PC-9 (cell line): ENCODE measurements around the gene GPR68. TPM values are rescaled to one million over a fixed set of nuclear protein-coding genes. Genes with fewer than 3 reads are reported as not detected.

Experiments
- BruUV-seq: library from RNA; stranded (reverse); fragments of 400-500 nt; replicated peaks from 2 replicates; lab custom pipeline; 2021; lab: Mats Ljungman, UMichigan
- CTCF ChIA-PET: fragments of 300-600 bp; sonication (Branson Sonifier 250); formaldehyde crosslinking; loops from one replicate; lab custom pipeline; 2022; ENCODE audit warnings: antibody characterized with exemption; lab: Charles Lee
- POLR2A ChIA-PET: fragments of 300-600 bp; sonication (Branson Sonifier 250); formaldehyde crosslinking; loops from one replicate; lab custom pipeline; 2022; ENCODE audit warnings: antibody characterized with exemption; ENCODE audit not compliant: unreplicated experiment; lab: Charles Lee
- DNase-seq, 2 experiments: peaks; one replicate each; pipeline versions ENCODE4 v3.0.0 to v3.0.0-alpha.2; 2015 to 2022; ENCODE audit warnings: mixed read lengths in 1 of 2
- H2AFZ ChIP-seq: fragments of 200-600 bp; sonication (generic); 2 replicates; pipeline ENCODE4 v1.8.1; 2017; ENCODE audit warnings: antibody characterized with exemption
- H3F3A ChIP-seq: fragments of 200-600 bp; sonication (generic); 2 replicates; pipeline ENCODE4 v1.8.1; 2017; ENCODE audit warnings: antibody characterized with exemption, mild to moderate bottlenecking, low read depth; ENCODE audit not compliant: insufficient read depth
- H3K27ac ChIP-seq: fragments of 200-600 bp; sonication (generic); 2 replicates; pipeline ENCODE4 v1.6.1; 2016; ENCODE audit warnings: mixed run types
- H3K27me3 ChIP-seq: fragments of 200-600 bp; sonication (generic); 2 replicates; pipeline ENCODE4 v1.6.1; 2016; ENCODE audit warnings: low read depth, mixed run types; ENCODE audit not compliant: insufficient read depth
- H3K36me3 ChIP-seq: fragments of 200-600 bp; sonication (generic); 2 replicates; pipeline ENCODE4 v1.6.1; 2016; ENCODE audit warnings: low read depth, mixed run types
- H3K4me1 ChIP-seq: fragments of 200-600 bp; sonication (generic); replicated peaks from 2 replicates; pipeline ENCODE4 v1.6.1; 2016; ENCODE audit warnings: mixed run types; ENCODE audit not compliant: insufficient read depth
- H3K4me2 ChIP-seq: fragments of 200-600 bp; sonication (generic); 2 replicates; pipeline ENCODE4 v1.6.1; 2017; ENCODE audit warnings: mixed run types
- H3K4me3 ChIP-seq: fragments of 200-600 bp; sonication (generic); 2 replicates; pipeline ENCODE4 v1.6.1; 2016; ENCODE audit warnings: mixed run types
- H3K79me2 ChIP-seq: fragments of 200-600 bp; sonication (generic); 2 replicates; pipeline ENCODE4 v1.6.1; 2017; ENCODE audit warnings: low read depth, mixed run types
- H3K9me2 ChIP-seq: fragments of 200-600 bp; sonication (generic); 2 replicates; pipeline ENCODE4 v1.8.1; 2017; ENCODE audit warnings: mild to moderate bottlenecking; ENCODE audit not compliant: insufficient read depth
- H3K9me3 ChIP-seq: fragments of 200-600 bp; sonication (generic); 2 replicates; pipeline ENCODE4 v1.8.1; 2016; ENCODE audit warnings: low read depth; ENCODE audit not compliant: insufficient read depth
- H4K20me1 ChIP-seq: fragments of 200-600 bp; sonication (generic); 2 replicates; pipeline ENCODE4 v1.8.1; 2017; ENCODE audit not compliant: insufficient read depth
- CTCF ChIP-seq: fragments of 200-600 bp; sonication (generic); conservative IDR thresholded peaks from 2 replicates; pipeline ENCODE4 v1.6.1; 2017; ENCODE audit warnings: mixed run types, antibody characterized with exemption, mild to moderate bottlenecking, moderate library complexity
- EZH2 ChIP-seq: fragments of 200-600 bp; sonication (generic); IDR thresholded peaks from 2 replicates; pipeline ENCODE4 v1.8.0; 2017; ENCODE audit warnings: antibody characterized with exemption, low read depth
- intact Hi-C: fragments of 100-400 bp; cut with micrococcal nuclease; formaldehyde crosslinking; loops from one replicate; pipeline ENCODE4 v1.10.0; 2022; ENCODE audit not compliant: unreplicated experiment
- total RNA-seq: library from RNA; stranded (reverse); gene quantifications from 2 replicates; pipeline ENCODE4 v1.2.3, GENCODE V29; 2021

The GPR68 gene
- total RNA-seq, 1 experiment from 2014 or later: not detected

DNA sequence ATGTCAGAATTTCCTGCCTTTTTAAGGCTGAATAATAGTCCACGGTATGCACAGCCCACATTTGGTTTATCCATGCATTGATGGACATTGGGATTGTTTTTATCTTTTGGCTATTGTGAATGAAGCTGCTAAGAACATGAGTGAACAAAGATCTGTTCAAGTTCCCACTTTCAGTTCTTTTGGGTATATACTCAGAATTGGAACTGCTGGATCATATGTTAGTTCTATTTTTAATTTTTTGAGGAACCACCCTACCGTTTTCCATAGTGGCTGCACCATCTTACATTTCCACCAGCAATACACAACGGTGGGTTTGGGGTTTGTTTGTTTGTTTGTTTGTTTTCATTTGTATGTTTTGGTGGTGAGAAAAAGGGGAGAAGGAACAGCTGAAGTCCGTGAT, 6.4 kb downstream of the GPR68 start:
- Histone ChIP-seq H3K4me3 (no peak overlapping the region), H2AFZ (no peak overlapping the region), H3K27ac (no peak overlapping the region), H3K9me3 (no peaks in the 10 kb centered on the region), H3K36me3 (no peaks in the 10 kb centered on the region), H3K27me3 (0 out of 2 replicates have a peak, but pooled peaks cover 3% of the 10 kb centered on the region), H3K4me1 (no peaks in the 10 kb centered on the region), H3K4me2 (no peak overlapping the region), H3K79me2 (no peaks in the 10 kb centered on the region), H3K9me2 (no peaks in the 10 kb centered on the region), H4K20me1 (no peaks in the 10 kb centered on the region), H3F3A (no peaks in the 10 kb centered on the region)
- DNase-seq: no peak
- no peak for TF ChIP-seq CTCF
- no peak for TF ChIP-seq EZH2
- BruUV-seq: no TSS peak
- ChIA-PET POLR2A (no interaction called here), CTCF (no interaction called here)
- intact Hi-C loops: no loop called here

GRCh38 chr14:91237219-91237618, 7.3 kb downstream of the GPR68 start:
- Histone ChIP-seq H3K27ac (no peak overlapping the region), H3K4me3 (no peak overlapping the region), H3K4me2 (no peak overlapping the region), H3K4me1 (no peaks in the 10 kb centered on the region), H3K27me3 (0 out of 2 replicates have a peak, but pooled peaks cover 3% of the 10 kb centered on the region), H2AFZ (no peak overlapping the region), H3F3A (no peaks in the 10 kb centered on the region), H3K36me3 (no peaks in the 10 kb centered on the region), H3K79me2 (no peaks in the 10 kb centered on the region), H3K9me3 (no peaks in the 10 kb centered on the region), H3K9me2 (no peaks in the 10 kb centered on the region), H4K20me1 (no peaks in the 10 kb centered on the region)
- no peak for DNase-seq
- no TSS peak for BruUV-seq
- CTCF ChIA-PET: no interaction called here
- TF ChIP-seq CTCF (no peak), EZH2 (no peak)
- intact Hi-C loops: no loop called here
- POLR2A ChIA-PET: no interaction called here

DNA sequence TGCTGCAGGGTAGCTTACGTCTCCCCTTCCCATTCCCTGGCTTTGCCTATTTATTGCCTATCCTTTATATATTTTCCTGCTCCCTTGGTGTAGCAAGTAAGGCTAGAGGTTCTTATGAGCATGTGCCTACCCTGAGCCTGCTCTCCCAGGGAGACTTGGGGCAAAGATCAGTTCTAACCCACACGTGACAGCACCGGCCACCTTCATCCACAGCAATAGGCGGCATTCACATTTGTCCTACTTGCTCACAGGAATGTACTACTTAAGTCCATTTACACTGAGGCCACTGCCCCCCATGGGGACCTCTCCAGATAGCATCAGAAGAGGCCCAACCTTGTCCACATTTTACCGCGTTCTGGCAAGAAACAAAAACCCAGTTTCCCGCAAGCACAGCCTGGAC, 8.7 kb downstream of the GPR68 start:
- intact Hi-C loops: no loop called here
- no peaks in the 10 kb centered on the region for H3K9me3 ChIP-seq
- 0 out of 2 replicates have a peak, but pooled peaks cover 3% of the 10 kb centered on the region for H3K27me3 ChIP-seq
- no peak overlapping the region for H3K4me2 ChIP-seq
- H3K36me3 ChIP-seq: no peaks in the 10 kb centered on the region
- H3K4me3 ChIP-seq: no peak overlapping the region
- DNase-seq: no peak
- BruUV-seq: no TSS peak
- TF ChIP-seq EZH2 (no peak), CTCF (no peak)
- H3K27ac ChIP-seq: no peak overlapping the region
- H3K9me2 ChIP-seq: no peaks in the 10 kb centered on the region
- POLR2A ChIA-PET: no interaction called here
- no peak overlapping the region for H2AFZ ChIP-seq
- H3K79me2 ChIP-seq: no peaks in the 10 kb centered on the region
- H4K20me1 ChIP-seq: no peaks in the 10 kb centered on the region
- CTCF ChIA-PET: no interaction called here
- H3F3A ChIP-seq: no peaks in the 10 kb centered on the region
- H3K4me1 ChIP-seq: no peaks in the 10 kb centered on the region
